MCF 10A (cell line): ENCODE data around the gene HSD17B8. TPM values are rescaled to one million over a fixed set of nuclear protein-coding genes. Genes with fewer than 3 reads are reported as not detected.

Experiments used
- BruUV-seq: library from RNA; stranded (reverse); fragments of 400-500 nt; replicated peaks from 2 replicates; lab custom pipeline; 2021; lab: Mats Ljungman, UMichigan
- CTCF ChIA-PET: fragments of 300-600 bp; sonication (Branson Sonifier 250); formaldehyde crosslinking; extraction: SDS; loops from one replicate; lab custom pipeline; 2021; ENCODE audit warnings: antibody characterized with exemption, inconsistent platforms; lab: Yijun Ruan, JAX
- POLR2A ChIA-PET: fragments of 300-600, 350-650 bp; sonication (Branson Sonifier 250); formaldehyde crosslinking; extraction: SDS; loops from one replicate; lab custom pipeline; 2020; ENCODE audit warnings: antibody characterized with exemption, inconsistent platforms; lab: Yijun Ruan, JAX
- DNase-seq: peaks from one replicate; pipeline ENCODE4 v3.0.0-alpha.2; 2018; ENCODE audit not compliant: unreplicated experiment
- H3K27ac Mint-ChIP-seq: one replicate; pipeline ENCODE4 v1.8.0; 2022; ENCODE audit warnings: mild to moderate bottlenecking, low read depth, mixed read lengths; ENCODE audit not compliant: unreplicated experiment
- H3K27me3 Mint-ChIP-seq: one replicate; pipeline ENCODE4 v1.8.0; 2022; ENCODE audit warnings: mixed read lengths; ENCODE audit not compliant: insufficient read depth, unreplicated experiment
- H3K36me3 Mint-ChIP-seq: one replicate; pipeline ENCODE4 v1.8.0; 2022; ENCODE audit warnings: mild to moderate bottlenecking, moderate library complexity, mixed read lengths; ENCODE audit not compliant: insufficient read depth, unreplicated experiment
- H3K4me1 Mint-ChIP-seq: one replicate; pipeline ENCODE4 v1.8.0; 2022; ENCODE audit warnings: mixed read lengths; ENCODE audit not compliant: insufficient read depth, unreplicated experiment
- H3K4me3 Mint-ChIP-seq: one replicate; pipeline ENCODE4 v1.8.0; 2022; ENCODE audit warnings: mild to moderate bottlenecking, moderate library complexity, mixed read lengths; ENCODE audit not compliant: unreplicated experiment
- H3K9me3 Mint-ChIP-seq: one replicate; pipeline ENCODE4 v1.8.0; 2022; ENCODE audit warnings: mixed read lengths; ENCODE audit not compliant: unreplicated experiment
- intact Hi-C: fragments of 100-400 bp; cut with micrococcal nuclease; formaldehyde crosslinking; loops from 2 replicates; pipeline ENCODE4 v1.14.1; 2022
- total RNA-seq: library from RNA; stranded (reverse); gene quantifications from 2 replicates; pipeline ENCODE4 v1.2.3, GENCODE V29; 2022
- TF ChIP-seq, protein P1 (sequence below): fragments of 200-600 bp; IDR thresholded peaks from one replicate; pipeline ENCODE4 v1.8.0; 2022; ENCODE audit warnings: antibody characterized with exemption, mild to moderate bottlenecking; ENCODE audit not compliant: unreplicated experiment

HSD17B8 gene
- total RNA-seq, 1 experiment from 2014 or later = 26.4 TPM

DNA sequence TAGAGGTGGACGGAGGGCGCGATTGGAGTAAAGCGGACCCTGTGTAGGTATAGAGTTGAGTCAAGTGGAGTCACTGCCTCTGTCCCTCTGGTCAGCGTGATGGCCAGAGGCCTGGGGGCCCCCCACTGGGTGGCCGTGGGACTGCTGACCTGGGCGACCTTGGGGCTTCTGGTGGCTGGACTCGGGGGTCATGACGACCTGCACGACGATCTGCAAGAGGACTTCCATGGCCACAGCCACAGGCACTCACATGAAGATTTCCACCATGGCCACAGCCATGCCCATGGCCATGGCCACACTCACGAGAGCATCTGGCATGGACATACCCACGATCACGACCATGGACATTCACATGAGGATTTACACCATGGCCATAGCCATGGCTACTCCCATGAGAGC, 3.3 kb upstream of the HSD17B8 start:
- ChIA-PET POLR2A (interaction anchor here (1.8 kb wide), 1 partner anchor 71 kb away, joined by 7 read pairs; the partner anchor contains the start of genes RPS18 and VPS52), CTCF (no interaction called here)
- peaks cover 68% of the 10 kb centered on the region for H3K4me1 Mint-ChIP-seq
- intact Hi-C loops = loop anchor here (2.0 to 5.0 kb wide), 2 partner anchors 48 to 96 kb away; partner anchors contain the start of gene RGL2
- no peak for DNase-seq
- TF ChIP-seq, protein P1, sequence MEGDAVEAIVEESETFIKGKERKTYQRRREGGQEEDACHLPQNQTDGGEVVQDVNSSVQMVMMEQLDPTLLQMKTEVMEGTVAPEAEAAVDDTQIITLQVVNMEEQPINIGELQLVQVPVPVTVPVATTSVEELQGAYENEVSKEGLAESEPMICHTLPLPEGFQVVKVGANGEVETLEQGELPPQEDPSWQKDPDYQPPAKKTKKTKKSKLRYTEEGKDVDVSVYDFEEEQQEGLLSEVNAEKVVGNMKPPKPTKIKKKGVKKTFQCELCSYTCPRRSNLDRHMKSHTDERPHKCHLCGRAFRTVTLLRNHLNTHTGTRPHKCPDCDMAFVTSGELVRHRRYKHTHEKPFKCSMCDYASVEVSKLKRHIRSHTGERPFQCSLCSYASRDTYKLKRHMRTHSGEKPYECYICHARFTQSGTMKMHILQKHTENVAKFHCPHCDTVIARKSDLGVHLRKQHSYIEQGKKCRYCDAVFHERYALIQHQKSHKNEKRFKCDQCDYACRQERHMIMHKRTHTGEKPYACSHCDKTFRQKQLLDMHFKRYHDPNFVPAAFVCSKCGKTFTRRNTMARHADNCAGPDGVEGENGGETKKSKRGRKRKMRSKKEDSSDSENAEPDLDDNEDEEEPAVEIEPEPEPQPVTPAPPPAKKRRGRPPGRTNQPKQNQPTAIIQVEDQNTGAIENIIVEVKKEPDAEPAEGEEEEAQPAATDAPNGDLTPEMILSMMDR = no peak
- peaks cover 41% of the 10 kb centered on the region for H3K36me3 Mint-ChIP-seq
- TSS peak; percentile 71 for BruUV-seq
- peak overlapping the region; percentile 100 for H3K27ac Mint-ChIP-seq
- H3K27me3 Mint-ChIP-seq = no peaks in the 10 kb centered on the region
- peak overlapping the region; percentile 98 for H3K4me3 Mint-ChIP-seq
- no peaks in the 10 kb centered on the region for H3K9me3 Mint-ChIP-seq

DNA sequence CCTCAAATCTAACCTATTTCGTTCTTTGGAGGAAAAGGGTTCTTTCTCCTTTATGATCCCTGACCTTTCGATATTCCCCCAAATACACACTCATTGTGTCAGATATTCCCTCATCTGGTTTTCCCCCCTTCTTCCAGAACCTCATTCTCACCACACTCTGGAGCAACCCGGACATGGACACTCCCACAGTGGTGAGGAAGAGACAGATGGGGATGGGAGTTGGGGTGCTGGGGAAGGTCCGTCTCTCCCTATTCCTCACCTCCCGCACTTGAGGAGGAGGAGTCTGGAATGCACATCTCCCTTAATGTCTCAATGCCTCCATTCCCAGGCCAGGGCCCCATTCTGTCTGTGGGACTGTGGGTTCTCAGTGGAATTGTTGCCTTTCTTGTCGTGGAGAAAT, 2.5 kb upstream of the HSD17B8 start:
- H3K4me1 Mint-ChIP-seq = peaks cover 72% of the 10 kb centered on the region
- TF ChIP-seq, protein P1 = no peak
- intact Hi-C loops = loop anchor here (2.0 to 5.0 kb wide), 2 partner anchors 47 to 95 kb away; partner anchors contain the start of gene RGL2
- peaks cover 38% of the 10 kb centered on the region for H3K36me3 Mint-ChIP-seq
- no TSS peak for BruUV-seq
- H3K27ac Mint-ChIP-seq = peak overlapping the region; percentile 100
- H3K4me3 Mint-ChIP-seq = peak overlapping the region; percentile 98
- ChIA-PET CTCF (no interaction called here), POLR2A (interaction anchor here (0.9 to 1.8 kb wide), 2 partner anchors 70 to 116 kb away, joined by 4 to 7 read pairs; partner anchors contain the start of genes RPS18, VPS52 and ZBTB22)
- no peaks in the 10 kb centered on the region for H3K9me3 Mint-ChIP-seq
- no peak for DNase-seq
- H3K27me3 Mint-ChIP-seq = no peaks in the 10 kb centered on the region

DNA sequence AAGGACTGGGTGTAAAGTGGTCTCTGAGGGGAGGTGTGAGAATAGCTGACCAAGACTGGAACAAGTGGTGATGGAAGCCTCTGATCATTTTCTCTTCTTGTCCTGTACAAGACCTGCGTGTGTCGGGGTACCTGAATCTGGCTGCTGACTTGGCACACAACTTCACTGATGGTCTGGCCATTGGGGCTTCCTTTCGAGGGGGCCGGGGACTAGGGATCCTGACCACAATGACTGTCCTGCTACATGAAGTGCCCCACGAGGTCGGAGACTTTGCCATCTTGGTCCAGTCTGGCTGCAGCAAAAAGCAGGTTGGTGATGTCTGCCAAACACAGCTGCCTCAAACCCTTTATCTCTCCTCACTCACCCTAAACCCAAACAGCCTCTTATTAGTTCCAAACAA, 1.7 kb upstream of the HSD17B8 start:
- ChIA-PET CTCF (no interaction called here), POLR2A (interaction anchor here (1.8 kb wide), 1 partner anchor 69 kb away, joined by 7 read pairs; the partner anchor contains the start of genes RPS18 and VPS52)
- H3K4me1 Mint-ChIP-seq = peaks cover 65% of the 10 kb centered on the region
- TF ChIP-seq, protein P1 = no peak
- peak overlapping the region; percentile 98 for H3K4me3 Mint-ChIP-seq
- no peak overlapping the region for H3K27ac Mint-ChIP-seq
- H3K36me3 Mint-ChIP-seq = peaks cover 29% of the 10 kb centered on the region
- DNase-seq = no peak
- no peaks in the 10 kb centered on the region for H3K27me3 Mint-ChIP-seq
- intact Hi-C loops = loop anchor here (5.0 kb wide), 1 partner anchor 95 kb away; the partner anchor contains the start of gene RGL2
- no TSS peak for BruUV-seq
- H3K9me3 Mint-ChIP-seq = no peaks in the 10 kb centered on the region

DNA sequence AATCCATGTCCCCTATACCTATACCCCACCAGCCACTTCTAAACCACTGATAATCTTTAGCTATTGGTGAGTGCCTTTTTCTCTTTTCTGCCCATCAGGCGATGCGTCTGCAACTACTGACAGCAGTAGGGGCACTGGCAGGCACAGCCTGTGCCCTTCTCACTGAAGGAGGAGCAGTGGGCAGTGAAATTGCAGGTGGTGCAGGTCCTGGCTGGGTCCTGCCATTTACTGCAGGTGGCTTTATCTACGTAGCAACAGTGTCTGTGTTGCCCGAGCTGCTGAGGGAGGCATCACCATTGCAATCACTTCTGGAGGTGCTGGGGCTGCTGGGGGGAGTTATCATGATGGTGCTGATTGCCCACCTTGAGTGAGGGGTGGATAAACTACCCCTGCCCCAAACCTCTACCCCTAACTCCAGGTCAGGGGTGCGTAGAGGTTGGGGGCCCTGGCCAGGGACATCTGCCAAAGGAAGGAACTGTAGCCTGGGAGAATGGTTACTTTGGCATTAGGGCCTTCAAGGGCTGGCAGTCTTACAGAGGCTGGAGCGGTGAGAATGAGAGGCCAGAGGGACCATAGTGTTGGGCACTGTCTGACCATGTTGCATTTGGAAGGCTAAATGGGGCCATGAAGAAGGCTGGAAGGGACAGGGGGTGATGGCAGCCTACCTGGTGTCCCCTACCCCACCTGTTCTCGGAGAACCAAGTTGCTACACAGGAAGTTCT, 851 bp upstream of the HSD17B8 start:
- no peaks in the 10 kb centered on the region for H3K9me3 Mint-ChIP-seq
- H3K36me3 Mint-ChIP-seq = peaks cover 29% of the 10 kb centered on the region
- ChIA-PET CTCF (no interaction called here), POLR2A (no interaction called here)
- DNase-seq = no peak
- peaks cover 57% of the 10 kb centered on the region for H3K4me1 Mint-ChIP-seq
- TF ChIP-seq, protein P1 = no peak
- peak overlapping the region; percentile 85 for H3K27ac Mint-ChIP-seq
- no peaks in the 10 kb centered on the region for H3K27me3 Mint-ChIP-seq
- intact Hi-C loops = loop anchor here (5.0 kb wide), 1 partner anchor 94 kb away; the partner anchor contains the start of gene RGL2
- H3K4me3 Mint-ChIP-seq = peak overlapping the region; percentile 98
- no TSS peak for BruUV-seq
